GM19397 (cell line): ENCODE data around the gene RTTN.
A peak's percentile ranks its signal among the peaks of the same experiment; 100 is the strongest.
"Not testable (repeated sequence)": the region's sequence is repeated elsewhere in the genome, so short reads cannot be mapped to it uniquely, and the experiment has no call there.

Experiments used
- ATAC-seq: cut with Tn5 transposase; IDR thresholded peaks from one replicate; pipeline ENCODE4 v1.9.1; 2021; ENCODE audit warnings: mild to moderate bottlenecking, moderate library complexity; ENCODE audit not compliant: unreplicated experiment

RTTN gene, protein sequence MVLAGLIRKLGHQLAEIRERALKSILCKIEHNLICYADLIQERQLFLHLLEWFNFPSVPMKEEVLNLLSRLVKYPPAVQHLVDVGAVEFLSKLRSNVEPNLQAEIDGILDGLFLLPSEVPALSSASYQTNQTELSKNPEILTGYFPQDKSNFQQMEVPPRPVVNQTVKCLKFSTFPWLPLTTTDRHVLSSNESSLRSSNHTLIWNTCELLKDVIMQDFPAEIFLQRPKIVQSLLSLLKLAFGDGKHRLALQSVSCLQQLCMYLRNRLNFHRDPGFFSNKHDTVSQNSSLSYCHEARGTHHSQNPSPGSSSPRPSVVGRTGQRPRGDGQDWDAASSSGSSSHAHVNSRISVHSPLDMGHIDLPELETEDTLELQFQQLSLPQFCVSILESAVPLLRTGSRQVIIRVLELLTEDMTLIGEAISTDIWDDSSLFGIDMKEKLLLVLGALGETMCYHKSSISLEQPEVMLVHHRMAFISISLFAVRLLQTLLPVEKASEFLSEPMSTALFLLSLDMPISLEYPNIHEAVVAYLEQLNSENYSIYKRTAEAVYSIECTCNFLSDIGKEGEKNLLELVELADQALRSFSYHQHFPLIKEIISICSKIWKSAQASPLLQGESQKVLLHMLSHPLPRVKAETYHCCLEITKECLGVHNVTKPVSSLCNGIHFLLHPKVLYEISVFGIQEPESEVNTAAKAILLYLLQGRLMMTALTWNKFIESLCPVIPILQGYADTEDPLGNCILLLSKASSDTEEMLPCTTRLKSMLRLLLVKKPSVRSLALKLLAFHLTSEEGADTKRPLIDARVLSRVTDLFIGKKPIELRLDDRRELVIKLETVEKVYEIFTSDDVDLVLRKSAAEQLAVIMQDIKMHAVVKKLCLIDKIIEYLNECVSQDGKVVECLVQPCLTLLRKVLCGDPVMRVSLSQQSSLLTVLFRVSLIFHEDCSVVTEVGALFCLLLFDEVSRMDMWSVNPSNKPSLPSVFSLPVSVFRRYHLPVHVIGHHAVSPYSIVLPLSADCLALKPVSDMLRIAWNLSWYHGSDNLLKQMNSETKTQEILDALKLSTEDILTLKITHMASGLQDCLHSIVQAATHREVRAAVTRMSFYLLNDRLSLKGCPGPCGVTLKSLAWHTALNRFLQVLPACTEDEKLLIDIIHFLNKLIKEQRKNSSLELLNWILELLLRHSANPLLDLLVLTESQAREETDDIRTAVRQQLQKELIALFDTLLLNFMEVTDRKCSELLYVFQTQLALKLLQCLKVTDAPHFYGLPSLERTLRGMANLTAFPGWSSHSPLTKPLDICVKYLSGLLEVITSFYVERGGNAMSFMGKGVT (N-terminal part only)

DNA sequence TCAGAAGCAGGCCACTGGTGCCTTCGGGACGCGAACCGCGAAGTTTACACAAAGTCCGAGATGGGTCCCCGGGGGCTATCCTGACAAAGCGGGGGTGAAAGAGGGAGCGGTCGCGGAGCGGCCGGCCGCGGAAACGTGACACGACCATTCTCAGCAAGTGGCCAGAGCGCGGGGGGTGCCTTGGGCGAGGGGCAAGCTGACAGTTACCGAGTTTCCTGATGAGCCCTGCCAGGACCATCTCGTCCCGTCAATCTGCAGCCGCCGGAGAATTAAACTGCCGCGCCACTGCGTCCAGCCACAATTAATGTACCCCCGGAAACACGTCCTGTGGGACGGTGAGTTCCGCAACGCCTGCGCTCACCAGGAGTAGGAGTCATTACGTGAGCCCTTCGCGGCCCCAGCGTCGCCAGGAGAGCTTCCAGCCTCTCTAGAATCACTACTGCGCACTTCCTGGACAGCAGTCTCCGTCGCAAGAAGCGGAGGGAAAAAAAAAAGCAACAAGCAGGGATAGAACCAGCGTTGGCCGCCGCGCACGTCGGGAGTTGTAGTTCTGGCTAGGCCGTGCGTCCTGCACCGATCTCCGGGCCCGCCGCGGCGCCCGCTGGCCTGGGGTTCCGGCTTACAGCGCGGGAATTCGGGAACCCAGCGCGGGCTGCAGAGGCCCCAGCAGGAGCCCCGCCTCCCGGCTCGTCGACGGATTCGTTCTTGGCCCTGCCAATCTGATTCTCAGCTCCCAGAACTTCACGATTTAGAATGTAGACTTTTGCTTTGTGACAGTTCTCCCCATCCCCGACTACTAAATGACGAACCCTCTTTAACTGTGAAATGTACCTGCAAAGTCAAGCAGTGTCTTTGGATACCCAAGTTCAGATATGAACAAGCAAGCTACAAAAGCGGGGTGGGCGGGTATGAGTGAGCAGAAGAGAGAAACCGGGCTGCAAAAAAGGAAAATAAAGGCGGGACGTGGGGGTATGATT, at the start of gene RTTN:
RTTN (minus strand) TSS at position 267 of the 977 bp plus-strand sequence; CDS start at position 238, 29 bp downstream.
- ATAC-seq = peak; percentile 99

GRCh38 chr18:70250781-70251180, 45.3 kb upstream of the RTTN start:
- no peak for ATAC-seq

GRCh38 chr18:70249861-70250260, 44.4 kb upstream of the RTTN start:
- ATAC-seq = not testable (repeated sequence)

GRCh38 chr18:70249118-70249517, 43.6 kb upstream of the RTTN start:
- ATAC-seq = no peak

DNA sequence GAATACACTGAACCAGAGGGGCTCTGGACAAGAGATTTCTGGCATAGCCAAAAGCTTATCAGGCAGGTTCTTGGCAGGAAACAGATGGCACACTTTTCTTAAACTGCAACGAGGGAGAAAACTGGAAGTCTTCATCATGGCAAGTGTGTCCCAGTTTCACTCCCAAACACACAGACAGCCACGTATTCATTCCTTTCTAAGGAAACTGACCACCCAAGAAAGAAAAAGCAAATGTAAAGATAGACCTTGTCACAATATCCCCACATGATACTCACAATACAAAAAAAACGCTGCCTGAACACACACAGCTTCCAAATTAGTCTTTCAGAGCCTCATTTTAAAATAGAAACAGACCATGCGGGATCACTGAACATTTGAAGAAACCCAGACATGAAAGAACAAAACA, 40.6 kb upstream of the RTTN start:
- ATAC-seq = no peak

DNA sequence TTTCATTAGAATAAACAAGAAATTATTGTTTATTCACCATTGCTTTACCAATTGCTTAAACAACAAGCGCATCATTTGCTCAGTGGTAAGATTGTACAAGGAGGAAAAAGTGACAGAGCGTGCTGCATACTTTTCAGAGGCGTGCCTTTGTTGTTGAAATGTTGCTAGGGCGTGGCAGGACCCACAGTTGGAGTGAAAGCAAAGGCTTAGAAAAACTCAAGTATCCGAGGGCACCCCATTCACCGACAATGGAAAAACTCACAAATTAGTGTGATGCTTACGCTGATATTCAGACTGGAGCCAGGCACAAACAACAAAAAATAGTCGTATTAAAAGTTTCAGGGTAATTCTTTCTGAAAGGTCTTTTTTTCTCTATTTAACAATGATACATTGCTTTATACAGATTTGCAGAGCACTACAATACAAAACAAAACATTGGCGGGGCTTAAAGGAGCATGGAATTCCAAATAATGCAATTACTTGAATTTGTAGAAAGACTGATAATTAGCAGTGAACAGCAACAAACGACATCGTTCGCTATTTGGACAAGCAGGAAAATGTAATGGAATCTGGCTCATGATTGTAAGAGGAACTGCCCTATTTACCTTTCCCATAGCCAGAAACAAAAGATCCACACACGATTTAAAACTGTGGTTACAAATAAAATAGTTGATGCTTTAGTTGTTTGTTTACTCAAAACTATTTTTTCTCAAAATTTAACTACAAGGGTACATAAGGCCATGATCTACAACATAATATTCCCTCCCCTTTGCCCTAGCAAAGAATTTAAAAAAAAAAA, 37.8 kb upstream of the RTTN start:
- no peak for ATAC-seq

- ATAC-seq = not testable (repeated sequence)
Observed at GRCh38 chr18:70236921-70237320, 31.4 kb upstream of the RTTN start.

DNA sequence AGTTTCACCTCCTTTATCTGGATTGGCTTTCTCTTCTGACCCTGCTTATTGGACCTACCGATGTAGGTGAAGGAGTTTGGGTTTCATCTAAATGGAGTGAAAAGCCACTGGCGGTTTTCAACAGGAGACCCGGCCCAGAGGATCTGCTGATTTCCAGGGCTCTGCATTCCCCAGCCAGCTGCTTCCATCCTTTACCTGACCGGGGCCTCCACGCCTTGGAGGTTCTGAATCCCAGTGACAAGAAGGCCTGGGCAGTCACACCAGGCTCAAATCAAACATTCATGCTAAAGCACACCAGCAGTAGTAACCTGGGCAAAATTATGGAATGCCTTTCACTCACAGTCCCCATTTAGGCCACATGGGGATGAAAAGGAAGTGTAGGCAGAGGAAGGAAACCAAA, 30.0 kb upstream of the RTTN start:
- no peak for ATAC-seq

GRCh38 chr18:70234667-70235459, 29.4 kb upstream of the RTTN start:
- no peak for ATAC-seq

DNA sequence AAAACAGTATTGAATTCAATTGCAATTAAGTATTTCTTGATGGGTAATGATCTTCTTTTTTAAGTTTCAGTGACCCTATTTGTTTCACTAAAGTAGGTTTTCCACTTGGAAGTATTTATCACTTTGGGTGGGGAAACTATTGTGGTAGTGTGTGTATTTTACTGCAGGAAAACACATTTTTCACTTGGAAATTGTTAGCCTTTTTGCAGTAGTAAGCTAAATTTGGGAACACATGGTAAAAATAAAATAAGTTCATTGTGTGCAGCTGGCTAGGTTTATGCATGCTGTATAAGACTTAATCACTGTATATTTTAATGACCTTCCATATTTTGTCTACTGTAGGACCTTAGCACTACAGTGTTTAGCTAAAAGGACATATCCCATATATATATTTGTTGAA, 28.5 kb upstream of the RTTN start:
- ATAC-seq = no peak

GRCh38 chr18:70232261-70232660, 26.8 kb upstream of the RTTN start:
- ATAC-seq = no peak

GRCh38 chr18:70229639-70230038, 24.2 kb upstream of the RTTN start:
- ATAC-seq = no peak

DNA sequence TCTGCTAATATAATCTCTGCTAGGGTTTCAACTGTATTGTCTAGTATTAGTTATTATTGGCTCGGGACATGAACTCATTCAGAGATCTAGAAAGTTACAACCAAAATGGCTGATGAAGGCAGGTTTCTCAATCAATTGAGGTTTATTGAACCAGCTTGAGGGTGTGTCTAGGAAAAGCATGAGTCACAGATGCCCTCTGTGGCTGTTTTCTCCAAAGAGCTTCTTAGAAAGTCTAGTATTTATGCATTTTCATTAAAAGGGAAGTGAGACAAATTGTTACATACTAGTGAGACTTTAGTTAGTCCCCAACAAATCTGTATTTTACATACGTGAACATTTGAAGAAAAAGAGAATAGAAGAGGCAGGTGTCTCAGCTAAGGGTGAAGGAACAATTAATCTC, 23.0 kb upstream of the RTTN start:
- no peak for ATAC-seq

DNA sequence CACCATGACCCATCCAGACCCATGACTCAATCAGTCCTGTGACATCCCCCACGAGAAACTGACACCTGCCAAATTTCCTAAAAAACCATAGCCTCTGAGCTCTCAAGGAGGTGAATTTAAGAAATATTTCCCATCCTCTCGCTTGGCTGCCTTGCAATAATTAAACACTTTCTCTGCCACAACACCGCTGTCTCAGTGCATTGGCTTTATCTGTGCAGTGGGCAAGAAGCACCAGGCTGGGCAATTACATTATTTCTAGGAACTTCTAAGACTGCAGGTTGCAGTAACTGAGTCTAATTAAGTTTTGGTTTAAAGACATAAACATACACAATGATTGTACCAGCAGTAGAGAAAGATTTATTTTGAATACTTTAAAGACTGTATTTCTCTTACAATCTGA, 22.0 kb upstream of the RTTN start:
- no peak for ATAC-seq

GRCh38 chr18:70221915-70222278, 16.4 kb upstream of the RTTN start:
- ATAC-seq = no peak

DNA sequence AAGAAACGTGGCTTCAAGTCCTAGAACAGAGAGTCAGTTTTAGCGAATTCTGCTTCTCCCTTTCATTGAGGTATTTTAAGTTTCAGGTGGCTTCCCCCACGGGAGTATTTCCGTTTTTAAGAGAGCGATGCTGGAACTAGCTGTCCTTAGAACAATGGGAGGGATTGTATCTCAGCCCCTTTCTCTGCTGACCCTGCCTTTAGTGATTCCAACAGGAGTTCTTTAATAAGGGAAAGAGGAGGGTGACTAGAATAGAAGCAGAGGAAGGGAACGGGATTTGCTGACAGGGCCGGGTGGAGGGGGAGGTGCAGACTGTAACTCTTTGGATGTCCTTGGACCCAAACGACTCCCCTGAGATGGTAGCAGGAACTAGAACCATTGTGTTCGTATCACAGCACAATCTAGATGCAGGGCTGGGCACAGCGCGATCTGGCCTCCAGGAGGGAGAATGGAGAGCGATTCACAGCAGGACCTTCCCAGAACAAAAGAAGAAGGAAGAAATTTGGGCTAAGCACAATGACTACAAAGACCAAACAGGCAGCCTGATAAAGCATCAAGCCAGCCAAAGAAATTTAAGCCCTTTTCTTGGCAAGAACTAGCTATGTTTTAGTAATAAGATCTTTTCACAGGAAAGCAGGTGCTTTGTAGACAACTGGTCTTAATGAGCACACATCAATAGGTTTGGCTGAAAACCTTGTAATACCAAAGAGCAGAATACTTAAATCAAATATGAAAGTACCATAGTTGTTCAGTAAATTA, 15.8 kb upstream of the RTTN start:
- no peak for ATAC-seq

- ATAC-seq = no peak
Observed at GRCh38 chr18:70220628-70221027, 15.1 kb upstream of the RTTN start.

- no peak for ATAC-seq
Observed at GRCh38 chr18:70219688-70220087, 14.2 kb upstream of the RTTN start.
